ENCODE results near the gene ORC5. TPM values are rescaled to one million over a fixed set of nuclear protein-coding genes. Genes with fewer than 3 reads are reported as not detected.
A peak's percentile ranks its signal among the peaks of the same experiment; 100 is the strongest.

Gene ORC5
- total RNA-seq, 1 experiment from 2014 or later, result 25.4 TPM

DNA sequence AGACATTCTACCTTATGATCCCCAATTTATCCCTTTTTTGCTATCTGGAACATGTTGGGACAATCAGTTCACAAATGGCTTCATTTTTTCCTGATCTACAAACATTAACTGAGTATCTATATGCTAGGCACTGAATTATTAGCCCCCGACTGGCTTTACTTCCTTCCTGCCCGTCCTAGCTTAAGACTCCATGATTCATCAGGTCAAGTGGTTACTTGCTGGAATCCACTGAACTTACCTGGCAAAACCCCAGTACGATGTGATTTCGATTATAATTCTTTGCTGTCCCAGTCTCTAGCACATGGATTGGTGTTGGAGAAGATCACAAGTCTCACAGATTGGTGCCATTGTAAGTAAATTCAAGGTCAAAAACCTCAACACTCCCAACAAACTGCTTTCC, 77.1 kb downstream of the ORC5 start:
- CTCF ChIA-PET, result interaction anchor here (0.8 kb wide), 1 partner anchor 25 kb away, joined by 3 read pairs; no protein-coding TSS in a partner anchor
- POLR2A ChIA-PET, result no interaction called here
- BruUV-seq (replicated peaks), result no TSS peak
- Mint-ChIP-seq H3K36me3 (ENCODE audit: insufficient read depth, unreplicated experiment) (peaks cover 43% of the 10 kb centered on the region), H3K9me3 (ENCODE audit: unreplicated experiment) (no peaks in the 10 kb centered on the region), H3K4me1 (ENCODE audit: insufficient read depth, unreplicated experiment) (no peaks in the 10 kb centered on the region), H3K4me3 (ENCODE audit: unreplicated experiment) (no peak overlapping the region), H3K27me3 (ENCODE audit: insufficient read depth, unreplicated experiment) (no peaks in the 10 kb centered on the region), H3K27ac (ENCODE audit: low read depth, unreplicated experiment) (no peak overlapping the region)
- DNase-seq (ENCODE audit: unreplicated experiment), result peak; percentile 5
- intact Hi-C loops (cut with micrococcal nuclease), result no loop called here
- TF ChIP-seq, protein P1, sequence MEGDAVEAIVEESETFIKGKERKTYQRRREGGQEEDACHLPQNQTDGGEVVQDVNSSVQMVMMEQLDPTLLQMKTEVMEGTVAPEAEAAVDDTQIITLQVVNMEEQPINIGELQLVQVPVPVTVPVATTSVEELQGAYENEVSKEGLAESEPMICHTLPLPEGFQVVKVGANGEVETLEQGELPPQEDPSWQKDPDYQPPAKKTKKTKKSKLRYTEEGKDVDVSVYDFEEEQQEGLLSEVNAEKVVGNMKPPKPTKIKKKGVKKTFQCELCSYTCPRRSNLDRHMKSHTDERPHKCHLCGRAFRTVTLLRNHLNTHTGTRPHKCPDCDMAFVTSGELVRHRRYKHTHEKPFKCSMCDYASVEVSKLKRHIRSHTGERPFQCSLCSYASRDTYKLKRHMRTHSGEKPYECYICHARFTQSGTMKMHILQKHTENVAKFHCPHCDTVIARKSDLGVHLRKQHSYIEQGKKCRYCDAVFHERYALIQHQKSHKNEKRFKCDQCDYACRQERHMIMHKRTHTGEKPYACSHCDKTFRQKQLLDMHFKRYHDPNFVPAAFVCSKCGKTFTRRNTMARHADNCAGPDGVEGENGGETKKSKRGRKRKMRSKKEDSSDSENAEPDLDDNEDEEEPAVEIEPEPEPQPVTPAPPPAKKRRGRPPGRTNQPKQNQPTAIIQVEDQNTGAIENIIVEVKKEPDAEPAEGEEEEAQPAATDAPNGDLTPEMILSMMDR (IDR thresholded peaks at IDR 0.05; ENCODE audit: unreplicated experiment), result no peak

DNA sequence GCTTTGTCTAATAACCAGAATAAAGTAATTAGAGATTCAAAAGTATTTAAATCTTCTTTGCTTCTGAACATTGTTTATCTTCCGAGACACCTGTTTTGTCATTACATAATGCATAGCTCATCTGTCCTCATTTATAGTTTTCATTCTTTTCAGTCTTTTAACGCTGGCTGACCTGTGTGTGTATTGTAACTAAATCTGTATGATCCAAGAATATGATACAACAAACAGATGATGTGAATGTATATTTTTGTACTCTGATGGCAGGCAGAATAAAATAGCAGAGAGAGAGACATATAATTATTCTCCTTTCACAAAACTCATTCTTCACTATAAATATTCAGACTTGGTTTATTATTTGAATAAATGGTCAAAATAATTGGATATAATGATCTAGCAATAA, 80.6 kb downstream of the ORC5 start:
- Mint-ChIP-seq H3K36me3 (ENCODE audit: insufficient read depth, unreplicated experiment) (peaks cover 55% of the 10 kb centered on the region), H3K27ac (ENCODE audit: low read depth, unreplicated experiment) (no peak overlapping the region), H3K4me1 (ENCODE audit: insufficient read depth, unreplicated experiment) (no peaks in the 10 kb centered on the region), H3K27me3 (ENCODE audit: insufficient read depth, unreplicated experiment) (no peaks in the 10 kb centered on the region), H3K9me3 (ENCODE audit: unreplicated experiment) (no peaks in the 10 kb centered on the region), H3K4me3 (ENCODE audit: unreplicated experiment) (no peak overlapping the region)
- intact Hi-C loops (cut with micrococcal nuclease), result no loop called here
- BruUV-seq (replicated peaks), result no TSS peak
- CTCF ChIA-PET, result interaction anchor here (0.6 kb wide), 1 partner anchor 97 kb away, joined by 3 read pairs; no protein-coding TSS in a partner anchor
- TF ChIP-seq, protein P1 (IDR thresholded peaks at IDR 0.05; ENCODE audit: unreplicated experiment), result no peak
- no peak for DNase-seq (ENCODE audit: unreplicated experiment)
- POLR2A ChIA-PET, result no interaction called here

DNA sequence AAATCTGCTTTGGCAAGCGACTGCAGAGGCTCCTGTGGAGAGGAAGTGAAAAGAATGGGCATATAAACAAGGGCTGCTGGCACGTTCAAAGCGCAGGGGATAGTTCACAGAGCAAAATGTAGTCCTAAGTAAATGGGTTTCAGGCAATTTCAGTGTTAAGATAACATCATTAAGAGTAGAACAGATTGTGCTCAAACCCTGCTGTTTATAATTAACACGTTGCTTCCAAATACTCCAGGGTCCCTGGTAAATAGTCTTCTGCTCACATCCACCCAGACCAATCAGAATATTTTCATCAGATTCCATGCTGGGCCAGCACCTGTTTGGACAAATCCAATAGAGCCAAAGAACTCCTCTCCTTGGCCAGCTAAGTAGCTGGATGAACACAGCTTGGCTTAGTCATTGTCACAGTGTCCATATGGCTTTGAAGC, 81.4 kb downstream of the ORC5 start:
- H3K27ac Mint-ChIP-seq (ENCODE audit: low read depth, unreplicated experiment), result no peak overlapping the region
- intact Hi-C loops (cut with micrococcal nuclease), result no loop called here
- CTCF ChIA-PET, result interaction anchor here (0.6 to 1.2 kb wide), 2 partner anchors 11 to 21 kb away, joined by 3 to 4 read pairs; no protein-coding TSS in a partner anchor
- no peak for DNase-seq (ENCODE audit: unreplicated experiment)
- POLR2A ChIA-PET, result interaction anchor here (0.8 kb wide), 1 partner anchor 25 kb away, joined by 3 read pairs; no protein-coding TSS in a partner anchor
- BruUV-seq (replicated peaks), result TSS peak; percentile 41
- TF ChIP-seq, protein P1 (IDR thresholded peaks at IDR 0.05; ENCODE audit: unreplicated experiment), result no peak
- H3K9me3 Mint-ChIP-seq (ENCODE audit: unreplicated experiment), result no peaks in the 10 kb centered on the region
- no peaks in the 10 kb centered on the region for H3K4me1 Mint-ChIP-seq (ENCODE audit: insufficient read depth, unreplicated experiment)
- no peak overlapping the region for H3K4me3 Mint-ChIP-seq (ENCODE audit: unreplicated experiment)
- peaks cover 53% of the 10 kb centered on the region for H3K36me3 Mint-ChIP-seq (ENCODE audit: insufficient read depth, unreplicated experiment)
- H3K27me3 Mint-ChIP-seq (ENCODE audit: insufficient read depth, unreplicated experiment), result no peaks in the 10 kb centered on the region

DNA sequence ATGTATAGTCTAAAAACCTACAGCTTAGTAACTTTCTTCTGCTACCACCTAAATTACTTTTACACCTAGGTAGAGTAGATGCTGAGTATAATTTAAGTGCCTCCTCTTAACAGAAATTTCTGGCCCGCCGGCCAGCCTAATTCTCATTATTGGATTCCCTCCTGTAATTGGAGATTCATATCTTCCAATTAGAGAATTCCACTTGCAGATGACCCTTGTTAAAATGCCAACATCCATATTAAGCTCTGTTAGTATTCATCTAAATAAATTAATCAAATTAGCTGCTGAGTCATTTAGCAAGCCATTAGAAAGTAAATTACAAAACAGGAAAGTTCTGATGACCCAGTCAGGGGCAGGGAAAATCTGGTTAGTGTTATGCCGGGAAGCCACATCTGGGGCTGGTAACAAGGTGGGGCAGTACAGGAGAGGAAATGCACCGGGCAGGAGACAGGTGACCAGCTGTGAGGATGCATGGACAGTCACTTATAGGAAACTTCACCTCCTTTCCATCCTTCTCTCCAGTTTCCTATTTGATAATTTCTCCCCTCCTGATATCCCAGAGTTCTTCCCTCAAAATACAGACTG, 82.8 kb downstream of the ORC5 start:
- no peaks in the 10 kb centered on the region for H3K4me1 Mint-ChIP-seq (ENCODE audit: insufficient read depth, unreplicated experiment)
- peaks cover 38% of the 10 kb centered on the region for H3K36me3 Mint-ChIP-seq (ENCODE audit: insufficient read depth, unreplicated experiment)
- DNase-seq (ENCODE audit: unreplicated experiment), result no peak
- BruUV-seq (replicated peaks), result no TSS peak
- H3K4me3 Mint-ChIP-seq (ENCODE audit: unreplicated experiment), result no peak overlapping the region
- intact Hi-C loops (cut with micrococcal nuclease), result no loop called here
- H3K27ac Mint-ChIP-seq (ENCODE audit: low read depth, unreplicated experiment), result no peak overlapping the region
- POLR2A ChIA-PET, result no interaction called here
- TF ChIP-seq, protein P1 (IDR thresholded peaks at IDR 0.05; ENCODE audit: unreplicated experiment), result no peak
- no peaks in the 10 kb centered on the region for H3K9me3 Mint-ChIP-seq (ENCODE audit: unreplicated experiment)
- H3K27me3 Mint-ChIP-seq (ENCODE audit: insufficient read depth, unreplicated experiment), result no peaks in the 10 kb centered on the region
- CTCF ChIA-PET, result interaction anchor here (0.7 kb wide), 1 partner anchor 21 kb away, joined by 3 read pairs; no protein-coding TSS in a partner anchor
